ENCODE measurements around the gene SVIL. TPM values are rescaled to one million over a fixed set of nuclear protein-coding genes. Genes with fewer than 3 reads are reported as not detected.
A peak's percentile ranks its signal among the peaks of the same experiment; 100 is the strongest.

The SVIL gene
- total RNA-seq, 1 donor from 2014 or later = 118 TPM

DNA sequence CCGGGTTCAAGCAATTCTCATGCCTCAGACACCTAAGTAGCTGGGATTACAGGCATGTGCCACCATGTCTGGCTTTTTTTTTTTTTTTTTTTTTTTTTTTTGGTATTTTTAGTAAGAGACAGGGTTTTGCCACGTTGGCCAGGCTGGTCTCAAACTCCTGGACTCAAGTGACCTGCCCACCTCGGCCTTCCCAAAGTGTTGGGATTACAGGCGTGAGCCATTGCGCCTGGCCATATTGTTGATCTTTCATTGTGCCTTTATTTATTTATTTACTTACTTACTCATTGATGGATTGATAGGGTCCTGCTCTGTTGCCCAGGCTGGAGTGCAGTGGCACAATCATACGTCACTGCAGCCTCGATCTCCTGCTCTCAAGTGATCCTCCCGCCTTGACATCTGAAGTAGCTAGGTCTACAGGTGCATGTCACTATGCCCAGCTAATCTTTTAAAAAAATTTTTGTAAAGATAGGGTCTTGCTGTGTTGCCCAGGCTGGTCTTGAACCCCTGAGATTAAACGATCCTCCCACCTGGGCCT lies 30.4 kb downstream of the SVIL start:
- no peak for ATAC-seq
- intact Hi-C loops (cut with DNase I) = no loop called here
- H3K27me3 ChIP-seq (ENCODE audit: low read depth) = no peaks in the 10 kb centered on the region
- no peak for DNase-seq
- no peak for TF ChIP-seq CTCF (IDR thresholded peaks at IDR 0.05)
- H3K4me1 ChIP-seq = no peaks in the 10 kb centered on the region
- H3K4me3 ChIP-seq = no peak overlapping the region
- H3K36me3 ChIP-seq = no peaks in the 10 kb centered on the region
- no peak overlapping the region for H3K27ac ChIP-seq
- no peaks in the 10 kb centered on the region for H3K9me3 ChIP-seq

DNA sequence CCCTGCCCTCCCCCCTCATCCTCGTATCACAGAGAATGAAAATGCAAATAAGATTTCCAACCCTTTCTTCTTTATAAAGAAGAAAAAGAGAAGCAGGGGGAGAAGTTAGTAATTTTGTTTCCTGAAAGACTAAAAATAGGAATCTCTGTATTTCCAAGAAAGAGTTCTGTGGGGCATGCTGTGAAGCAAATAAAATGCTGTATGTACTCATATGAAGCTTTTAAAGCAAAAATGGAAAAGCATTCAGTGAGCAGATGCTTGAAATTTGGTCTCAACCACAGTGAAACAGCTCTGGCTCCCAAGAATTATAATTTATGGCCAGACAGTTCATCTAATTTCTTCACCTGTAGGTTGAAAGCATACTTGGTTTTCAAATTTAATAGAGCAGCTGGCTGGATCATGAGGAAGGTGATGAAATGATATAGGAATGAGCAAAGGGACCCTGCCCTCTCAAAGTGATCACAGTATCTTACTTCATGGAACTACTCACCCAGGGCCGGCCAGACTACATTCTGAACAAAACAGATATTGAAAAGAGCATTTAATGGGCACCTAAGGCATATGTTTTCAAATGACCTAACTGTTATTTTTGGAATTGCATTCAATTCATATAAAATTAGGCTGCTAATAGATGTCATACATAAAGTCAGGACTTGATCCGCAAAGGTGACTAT lies 31.4 kb downstream of the SVIL start:
- TF ChIP-seq CTCF (IDR thresholded peaks at IDR 0.05) = no peak
- ATAC-seq (no peak), DNase-seq (no peak)
- intact Hi-C loops (cut with DNase I) = no loop called here
- no peaks in the 10 kb centered on the region for H3K36me3 ChIP-seq
- H3K27ac ChIP-seq = no peak overlapping the region
- H3K4me1 ChIP-seq = no peaks in the 10 kb centered on the region
- no peaks in the 10 kb centered on the region for H3K27me3 ChIP-seq (ENCODE audit: low read depth)
- no peaks in the 10 kb centered on the region for H3K9me3 ChIP-seq
- no peak overlapping the region for H3K4me3 ChIP-seq

DNA sequence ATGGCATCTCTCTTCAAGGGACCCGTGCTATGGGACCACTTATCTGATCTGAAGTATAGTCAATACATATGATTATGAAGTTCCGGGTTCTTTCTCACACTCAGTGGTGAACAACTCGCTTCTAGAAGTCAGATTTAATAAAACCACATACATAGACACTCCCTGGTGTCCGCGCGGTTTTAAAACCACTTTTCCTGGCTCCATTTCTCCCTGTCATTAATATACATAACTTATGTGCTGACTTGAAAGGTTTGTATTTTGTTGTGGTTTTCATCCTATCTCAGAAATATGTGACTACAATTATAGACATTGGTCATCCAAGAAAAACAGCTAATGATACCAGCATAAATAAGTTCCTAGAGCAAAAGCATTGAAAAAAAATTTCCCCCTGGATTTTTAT lies 34.0 kb downstream of the SVIL start:
- DNase-seq (no peak), ATAC-seq (no peak)
- H3K27me3 ChIP-seq (ENCODE audit: low read depth) = no peaks in the 10 kb centered on the region
- no peaks in the 10 kb centered on the region for H3K4me1 ChIP-seq
- no peak overlapping the region for H3K4me3 ChIP-seq
- H3K36me3 ChIP-seq = no peaks in the 10 kb centered on the region
- H3K27ac ChIP-seq = no peak overlapping the region
- no peaks in the 10 kb centered on the region for H3K9me3 ChIP-seq
- intact Hi-C loops (cut with DNase I) = no loop called here
- no peak for TF ChIP-seq CTCF (IDR thresholded peaks at IDR 0.05)

DNA sequence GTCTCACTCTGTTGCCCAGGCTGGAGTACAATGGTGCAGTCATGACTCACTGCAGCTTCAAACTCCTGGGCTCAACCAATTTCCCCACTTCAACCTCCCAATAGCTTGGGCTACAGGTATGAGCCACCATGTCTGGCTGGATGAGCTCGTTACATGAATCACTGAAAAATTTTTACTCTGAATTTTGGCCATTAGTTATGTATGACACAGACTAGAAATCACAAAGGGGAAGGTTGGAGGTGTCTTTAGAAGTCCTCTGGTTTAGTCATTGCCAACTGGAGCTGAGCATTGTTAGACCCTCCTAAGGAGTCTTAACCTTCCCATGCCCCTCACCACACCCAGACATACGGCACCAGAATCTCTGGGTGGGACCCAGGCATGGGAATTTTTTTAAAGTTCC lies 34.7 kb downstream of the SVIL start:
- Histone ChIP-seq H3K36me3 (no peaks in the 10 kb centered on the region), H3K27ac (no peak overlapping the region), H3K27me3 (ENCODE audit: low read depth) (no peaks in the 10 kb centered on the region), H3K4me1 (no peaks in the 10 kb centered on the region), H3K9me3 (no peaks in the 10 kb centered on the region), H3K4me3 (no peak overlapping the region)
- intact Hi-C loops (cut with DNase I) = no loop called here
- ATAC-seq (no peak), DNase-seq (no peak)
- TF ChIP-seq CTCF (IDR thresholded peaks at IDR 0.05) = no peak

DNA sequence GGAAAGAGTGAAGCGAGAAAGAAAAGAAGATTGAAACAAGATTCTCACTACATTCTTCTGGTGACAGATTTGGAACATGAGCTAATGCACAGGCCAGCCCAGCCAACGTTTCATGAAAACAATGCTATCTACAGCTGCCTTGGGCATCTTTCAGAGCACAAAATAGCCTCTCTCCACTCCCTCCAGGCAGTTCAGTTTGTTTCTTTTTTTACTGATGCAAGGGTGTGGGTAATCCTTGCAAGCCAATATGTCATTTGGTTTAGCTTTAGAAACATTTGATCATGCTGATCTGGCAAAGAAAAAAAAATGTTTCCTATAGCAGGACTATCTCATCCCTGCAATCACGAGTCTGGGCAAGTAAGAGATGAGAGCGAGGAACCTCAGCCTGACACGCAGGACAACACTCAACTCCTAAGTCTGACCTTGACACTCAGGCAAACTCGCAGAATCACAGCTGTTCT lies 35.9 kb downstream of the SVIL start:
- peak in 1 of 2 donors; percentile 19 for ATAC-seq
- H3K27me3 ChIP-seq (ENCODE audit: low read depth) = no peaks in the 10 kb centered on the region
- no peak for DNase-seq
- H3K36me3 ChIP-seq = no peaks in the 10 kb centered on the region
- intact Hi-C loops (cut with DNase I) = no loop called here
- H3K4me1 ChIP-seq = no peaks in the 10 kb centered on the region
- no peaks in the 10 kb centered on the region for H3K9me3 ChIP-seq
- H3K27ac ChIP-seq = peak overlapping the region; percentile 51
- TF ChIP-seq CTCF (IDR thresholded peaks at IDR 0.05) = no peak
- H3K4me3 ChIP-seq = no peak overlapping the region

Measured in lower lobe of right lung (tissue), 2 donors.